C4-2B (cell line): ENCODE data around the gene NEAT1.

Experiments
- CTCF ChIP-seq: fragments of 450-650 bp; conservative IDR thresholded peaks from 2 replicates; pipeline ENCODE4 v1.5.1; 2017; ENCODE audit warnings: mild to moderate bottlenecking
- ZFX ChIP-seq: fragments of 450-650 bp; IDR thresholded peaks from 2 replicates; pipeline ENCODE4 v1.6.1; 2017

- TF ChIP-seq CTCF (no peak; the same call in 1 of the 2 replicates), ZFX (no peak)
These were observed 585 bp upstream of the NEAT1 start for GRCh38 chr11:65421794-65422632.
